COR-L47 (cell line): Measurements from ENCODE around the gene SERPINA4.

Experiments used
- DNase-seq: peaks from one replicate; lab custom pipeline; 2025; lab: John Stamatoyannopoulos, UW

Gene SERPINA4

DNA sequence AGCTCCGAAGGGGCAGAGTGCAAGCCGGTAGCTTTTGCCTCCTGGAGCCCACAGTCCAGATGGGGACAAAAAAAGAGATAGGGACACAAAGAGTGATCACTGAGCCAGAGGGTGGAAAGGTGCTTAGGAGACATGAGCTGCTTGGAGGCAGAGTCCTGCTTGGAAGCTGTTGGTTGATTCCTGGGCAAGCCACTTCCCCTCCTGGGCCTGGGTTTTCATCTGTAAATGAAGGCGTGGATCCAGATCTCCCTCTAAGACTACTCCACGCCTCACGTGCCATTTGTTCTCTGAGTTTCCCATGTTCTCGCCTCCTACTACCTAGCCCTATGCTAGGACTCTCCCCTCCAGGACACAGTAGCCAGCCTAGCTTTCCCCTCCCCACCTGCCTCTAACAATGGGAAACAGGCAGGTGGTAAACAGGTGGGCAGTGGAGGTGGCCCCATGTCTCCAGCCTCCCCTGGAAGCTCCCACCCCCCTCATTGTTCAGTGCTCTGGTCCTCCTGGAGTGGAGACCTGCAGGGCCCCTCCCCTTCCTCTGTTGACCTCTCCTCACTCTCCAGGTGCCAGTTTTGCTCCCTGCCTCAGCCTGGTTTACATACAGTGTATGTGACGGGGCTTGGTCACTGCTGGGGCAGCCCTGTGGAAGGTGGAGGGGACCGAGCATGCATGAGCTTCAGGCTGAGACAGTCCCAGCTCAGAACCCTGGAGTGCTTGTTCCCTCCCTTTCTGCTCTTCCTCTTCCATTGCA, 54.8 kb downstream of the SERPINA4 start:
- no peak for DNase-seq

DNA sequence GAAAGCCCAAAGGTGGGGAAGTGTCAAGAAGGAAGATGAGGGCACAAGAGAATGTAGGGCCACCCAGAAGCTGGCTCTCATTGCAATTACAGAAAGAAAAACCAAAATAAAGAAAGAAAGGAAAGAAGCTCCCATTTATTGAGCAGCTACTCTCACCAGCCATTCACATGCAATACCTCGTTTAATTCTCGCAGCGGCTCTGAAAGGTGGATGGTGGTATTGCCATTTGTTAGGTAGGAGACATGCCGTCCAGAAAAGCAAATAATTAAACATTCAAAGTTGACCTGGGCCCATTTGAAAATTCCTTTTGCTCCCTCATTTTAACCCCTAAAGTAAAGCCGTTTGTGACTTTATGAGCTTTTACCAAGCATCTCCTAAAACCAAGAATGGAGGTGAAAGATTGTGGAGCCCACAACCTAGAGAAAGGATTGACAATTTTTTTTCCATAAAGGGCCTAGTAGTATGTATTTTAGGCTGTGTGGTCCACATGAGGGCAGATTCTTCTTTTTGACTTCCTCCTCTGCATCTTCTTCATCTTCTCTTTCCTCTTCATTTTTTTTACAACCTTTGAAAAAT, 56.2 kb downstream of the SERPINA4 start:
- no peak for DNase-seq

DNA sequence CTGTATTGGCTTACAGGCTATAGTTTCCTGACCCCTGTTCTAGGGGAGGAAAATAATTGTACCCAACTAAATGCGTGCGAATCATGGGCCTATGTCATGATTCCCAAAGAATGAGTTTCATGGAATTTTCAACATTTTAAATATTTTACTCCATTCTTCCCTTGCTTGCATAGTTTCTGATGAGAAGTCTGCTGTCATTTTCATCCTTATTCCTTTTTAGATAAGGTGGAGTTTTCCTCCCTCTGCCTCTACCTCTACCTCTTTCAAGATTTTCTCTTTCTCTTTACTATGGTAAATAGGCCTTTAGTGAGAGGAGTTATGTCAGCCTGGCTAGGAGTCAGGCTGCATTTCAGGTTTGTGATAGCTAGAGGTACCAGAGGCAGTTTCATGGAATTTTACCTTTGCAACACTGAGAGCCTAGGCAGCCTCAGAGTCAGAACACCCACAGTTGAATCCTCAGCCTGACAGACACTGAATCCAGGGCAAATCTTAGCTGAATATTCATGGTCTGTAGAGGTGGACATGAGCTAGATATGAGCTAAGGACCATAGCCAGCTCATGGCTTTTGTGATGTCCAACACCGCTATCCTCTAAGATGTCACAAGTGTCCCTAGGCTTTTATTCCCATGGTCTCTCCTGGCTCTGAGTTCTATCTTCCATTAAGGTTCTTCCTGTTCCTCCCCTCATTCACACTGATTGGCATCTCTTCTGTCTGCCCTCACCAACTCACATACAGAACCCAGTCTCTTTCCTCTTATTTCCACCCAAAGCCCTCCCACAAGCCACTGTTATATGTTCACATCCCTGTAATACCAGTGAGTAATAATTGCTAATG, 57.0 kb downstream of the SERPINA4 start:
- DNase-seq: no peak

DNA sequence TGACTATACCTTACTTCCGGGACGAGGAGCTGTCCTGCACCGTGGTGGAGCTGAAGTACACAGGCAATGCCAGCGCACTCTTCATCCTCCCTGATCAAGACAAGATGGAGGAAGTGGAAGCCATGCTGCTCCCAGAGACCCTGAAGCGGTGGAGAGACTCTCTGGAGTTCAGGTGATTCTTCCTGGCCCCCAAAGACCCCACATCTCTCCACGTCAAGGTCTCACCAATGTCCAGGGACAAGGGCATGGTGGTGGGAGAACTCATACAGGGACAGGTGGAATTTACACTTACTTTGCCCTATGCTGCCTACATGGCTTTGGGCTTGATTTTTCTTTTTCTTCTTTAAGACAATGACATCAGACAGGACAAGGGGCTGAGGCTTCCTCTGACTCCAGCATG, 58.1 kb downstream of the SERPINA4 start:
- no peak for DNase-seq
